Neural cell (in vitro differentiated cells): ENCODE data around the gene MOB3A. TPM values are rescaled to one million over a fixed set of nuclear protein-coding genes. Genes with fewer than 3 reads are reported as not detected.

ENCODE experiments used
- H2AFZ ChIP-seq: fragments of 200-600, 300-800 bp; sonication (generic), shearing (Covaris generic); 2 replicates; pipeline ENCODE4 v1.6.0; 2014; ENCODE audit warnings: low read depth, mild to moderate bottlenecking, antibody characterized with exemption, low read length, moderate library complexity
- H3F3A ChIP-seq: fragments of 200-600 bp; shearing (Covaris generic); 2 replicates; pipeline ENCODE4 v1.6.1; 2016; ENCODE audit warnings: mild to moderate bottlenecking, moderate library complexity, mixed read lengths, antibody characterized with exemption, low read length; ENCODE audit not compliant: insufficient read depth, poor library complexity, severe bottlenecking
- H3K27ac ChIP-seq: fragments of 200-600, 300-800 bp; sonication (generic), shearing (Covaris generic); 2 replicates; pipeline ENCODE4 v1.5.1; 2014; ENCODE audit warnings: mild to moderate bottlenecking, low read length, moderate library complexity
- H3K27me3 ChIP-seq: fragments of 300-800, 200-600 bp; sonication (generic), shearing (Covaris generic); 2 replicates; pipeline ENCODE4 v1.6.0; 2014; ENCODE audit warnings: mild to moderate bottlenecking, low read depth, low read length, moderate library complexity; ENCODE audit not compliant: insufficient read depth
- H3K36me3 ChIP-seq: fragments of 300-800, 200-600 bp; sonication (generic), shearing (Covaris generic); 2 replicates; pipeline ENCODE4 v1.5.1; 2014; ENCODE audit warnings: mild to moderate bottlenecking, antibody characterized with exemption, low read length, moderate library complexity; ENCODE audit not compliant: insufficient read depth
- H3K4me2 ChIP-seq: fragments of 300-800, 200-600 bp; sonication (generic), shearing (Covaris generic); 2 replicates; pipeline ENCODE4 v1.6.0; 2014; ENCODE audit warnings: mild to moderate bottlenecking, low read length
- H3K4me3 ChIP-seq: fragments of 300-800, 200-600 bp; sonication (generic), shearing (Covaris generic); 2 replicates; pipeline ENCODE4 v1.5.1; 2014; ENCODE audit warnings: mild to moderate bottlenecking, low read length, moderate library complexity
- H3K79me2 ChIP-seq: fragments of 200-600 bp; shearing (Covaris generic); replicated peaks from 2 replicates; pipeline ENCODE4 v1.6.0; 2014; ENCODE audit warnings: mild to moderate bottlenecking, low read length, moderate library complexity; ENCODE audit not compliant: insufficient read depth
- H3K9ac ChIP-seq: fragments of 300-800, 200-600 bp; sonication (generic), shearing (Covaris generic); 2 replicates; pipeline ENCODE4 v1.6.1; 2016; ENCODE audit warnings: mild to moderate bottlenecking, low read length, mixed read lengths
- H3K9me2 ChIP-seq: fragments of 200-600 bp; shearing (Covaris generic); 2 replicates; pipeline ENCODE4 v1.6.1; 2016; ENCODE audit warnings: mild to moderate bottlenecking, low read length, mixed read lengths; ENCODE audit not compliant: insufficient read depth
- H3K9me3 ChIP-seq: fragments of 200-600, 300-800 bp; sonication (generic), shearing (Covaris generic); 2 replicates; pipeline ENCODE4 v1.6.1; 2016; ENCODE audit warnings: mild to moderate bottlenecking, mixed run types, low read length, moderate library complexity, mixed read lengths
- H4K20me1 ChIP-seq: fragments of 200-600 bp; shearing (Covaris generic); 2 replicates; pipeline ENCODE4 v1.6.1; 2016; ENCODE audit warnings: mild to moderate bottlenecking, mixed run types; ENCODE audit not compliant: insufficient read depth
- EP300 ChIP-seq: fragments of 450-650 bp; conservative IDR thresholded peaks from 2 replicates; pipeline ENCODE4 v1.6.1; 2014; ENCODE audit warnings: antibody characterized with exemption, mild to moderate bottlenecking, moderate library complexity; ENCODE audit not compliant: poor library complexity, severe bottlenecking
- EZH2 ChIP-seq: fragments of 200-600, 300-800 bp; shearing (Covaris generic), sonication (generic); IDR thresholded peaks from 2 replicates; pipeline ENCODE4 v1.6.1; 2014; ENCODE audit warnings: antibody characterized with exemption, low read length, borderline replicate concordance, mild to moderate bottlenecking; ENCODE audit not compliant: insufficient read depth, poor library complexity, severe bottlenecking
- MXI1 ChIP-seq: fragments of 450-650 bp; conservative IDR thresholded peaks from 2 replicates; pipeline ENCODE4 v1.6.1; 2014; ENCODE audit warnings: antibody characterized with exemption, mild to moderate bottlenecking; ENCODE audit not compliant: poor library complexity, severe bottlenecking
- POLR2AphosphoS5 ChIP-seq: IDR thresholded peaks from 2 replicates; pipeline ENCODE4 v1.6.1; 2012
- RAD21 ChIP-seq: fragments of 450-650 bp; conservative IDR thresholded peaks from 2 replicates; pipeline ENCODE4 v1.6.1; 2014; ENCODE audit warnings: antibody characterized with exemption, mild to moderate bottlenecking, moderate library complexity
- REST ChIP-seq: IDR thresholded peaks from 2 replicates; pipeline ENCODE4 v1.6.1; 2012; ENCODE audit warnings: borderline replicate concordance
- SMC3 ChIP-seq: fragments of 450-650 bp; conservative IDR thresholded peaks from 2 replicates; pipeline ENCODE4 v1.6.1; 2014; ENCODE audit warnings: antibody characterized with exemption, mild to moderate bottlenecking, moderate library complexity; ENCODE audit not compliant: poor library complexity
- TAF1 ChIP-seq: IDR thresholded peaks from 2 replicates; pipeline ENCODE4 v1.6.1; 2012; ENCODE audit warnings: low read depth
- polyA plus RNA-seq: library from polyadenylated mRNA; depleted of rRNA; stranded (reverse); fragments of >200 nt; gene quantifications from 2 replicates; pipeline ENCODE4 v1.2.3, GENCODE V29; 2014
- TF ChIP-seq, protein P1 (sequence below): fragments of 450-650 bp; IDR thresholded peaks from 2 replicates; pipeline ENCODE4 v1.5.1; 2014; ENCODE audit warnings: antibody characterized with exemption, mild to moderate bottlenecking, moderate library complexity; ENCODE audit not compliant: poor library complexity, severe bottlenecking

MOB3A gene
- polyA plus RNA-seq, 1 donor from 2014 or later = 5.8 TPM

DNA sequence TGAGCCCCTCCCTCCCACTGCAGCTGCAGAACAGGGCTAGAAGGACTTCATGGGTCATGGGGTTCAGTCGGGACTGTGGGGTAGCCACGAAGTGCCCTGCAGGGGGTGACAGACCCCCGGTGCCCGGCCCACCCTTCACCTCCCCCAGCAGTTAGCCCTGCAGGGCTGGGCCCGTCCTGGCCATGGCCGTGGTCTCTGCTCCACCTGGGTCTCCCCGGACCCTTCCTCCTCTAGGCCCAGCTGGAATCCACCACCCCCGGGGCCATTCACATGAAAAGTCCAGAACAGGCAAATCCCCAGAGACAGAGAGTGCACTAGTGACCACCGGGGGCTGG, 62.3 kb downstream of the MOB3A start:
- Histone ChIP-seq H2AFZ (no peak overlapping the region), H3K9me2 (no peaks in the 10 kb centered on the region), H3F3A (no peaks in the 10 kb centered on the region), H3K36me3 (no peaks in the 10 kb centered on the region), H4K20me1 (no peaks in the 10 kb centered on the region), H3K27me3 (no peaks in the 10 kb centered on the region), H3K9ac (no peak overlapping the region), H3K79me2 (no peaks in the 10 kb centered on the region), H3K9me3 (no peaks in the 10 kb centered on the region), H3K27ac (no peak overlapping the region), H3K4me3 (no peak overlapping the region), H3K4me2 (no peak overlapping the region)
- TF ChIP-seq EZH2 (no peak), REST (no peak), RAD21 (no peak), MXI1 (no peak), SMC3 (no peak), TAF1 (no peak), EP300 (no peak), POLR2AphosphoS5 (no peak)
- TF ChIP-seq, protein P1, sequence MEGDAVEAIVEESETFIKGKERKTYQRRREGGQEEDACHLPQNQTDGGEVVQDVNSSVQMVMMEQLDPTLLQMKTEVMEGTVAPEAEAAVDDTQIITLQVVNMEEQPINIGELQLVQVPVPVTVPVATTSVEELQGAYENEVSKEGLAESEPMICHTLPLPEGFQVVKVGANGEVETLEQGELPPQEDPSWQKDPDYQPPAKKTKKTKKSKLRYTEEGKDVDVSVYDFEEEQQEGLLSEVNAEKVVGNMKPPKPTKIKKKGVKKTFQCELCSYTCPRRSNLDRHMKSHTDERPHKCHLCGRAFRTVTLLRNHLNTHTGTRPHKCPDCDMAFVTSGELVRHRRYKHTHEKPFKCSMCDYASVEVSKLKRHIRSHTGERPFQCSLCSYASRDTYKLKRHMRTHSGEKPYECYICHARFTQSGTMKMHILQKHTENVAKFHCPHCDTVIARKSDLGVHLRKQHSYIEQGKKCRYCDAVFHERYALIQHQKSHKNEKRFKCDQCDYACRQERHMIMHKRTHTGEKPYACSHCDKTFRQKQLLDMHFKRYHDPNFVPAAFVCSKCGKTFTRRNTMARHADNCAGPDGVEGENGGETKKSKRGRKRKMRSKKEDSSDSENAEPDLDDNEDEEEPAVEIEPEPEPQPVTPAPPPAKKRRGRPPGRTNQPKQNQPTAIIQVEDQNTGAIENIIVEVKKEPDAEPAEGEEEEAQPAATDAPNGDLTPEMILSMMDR = no peak

GRCh38 chr19:2033115-2033824, 62.9 kb downstream of the MOB3A start:
- Histone ChIP-seq H3K27me3 (no peaks in the 10 kb centered on the region), H4K20me1 (no peaks in the 10 kb centered on the region), H3K4me3 (no peak overlapping the region), H2AFZ (no peak overlapping the region), H3K9ac (no peak overlapping the region), H3K27ac (no peak overlapping the region), H3K4me2 (no peak overlapping the region), H3F3A (no peaks in the 10 kb centered on the region), H3K36me3 (no peaks in the 10 kb centered on the region), H3K79me2 (no peaks in the 10 kb centered on the region), H3K9me2 (no peaks in the 10 kb centered on the region), H3K9me3 (no peaks in the 10 kb centered on the region)
- no peak for TF ChIP-seq MXI1
- TF ChIP-seq, protein P1 = no peak
- TF ChIP-seq POLR2AphosphoS5 = no peak
- no peak for TF ChIP-seq REST
- no peak for TF ChIP-seq EP300
